Measurements from ENCODE around the gene NSD2.

Gene NSD2

DNA sequence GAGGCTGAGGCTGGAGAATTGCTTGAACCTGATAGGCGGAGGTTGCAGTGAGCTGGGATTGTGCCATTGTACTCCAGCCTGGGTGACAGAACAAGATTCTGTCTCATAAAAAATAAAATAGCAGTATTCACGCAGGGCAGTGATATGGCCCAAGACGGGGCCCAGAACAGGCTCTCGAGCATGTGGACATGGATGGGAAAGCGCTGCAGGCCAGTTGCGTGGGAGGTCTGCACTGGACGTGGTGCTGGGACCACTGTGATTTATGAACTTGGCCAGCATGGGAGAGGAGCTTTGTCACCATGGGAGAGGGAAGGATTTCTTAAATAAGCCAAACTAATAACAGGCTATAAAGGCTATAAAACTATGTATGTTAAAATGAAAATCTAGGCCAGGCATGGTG lies 51.6 kb downstream of the NSD2 start:
- Histone ChIP-seq H3K36me3 (ENCODE audit: control insufficient read depth in 2 of 2, insufficient read depth in 2 of 2, low read length in 2 of 2) (peaks cover 13 to 15% of the 10 kb centered on the region in 2 donors), H3K9me3 (ENCODE audit: control insufficient read depth in 2 of 2, low read length in 2 of 2) (no peaks in the 10 kb centered on the region), H3K27ac (ENCODE audit: low read length) (no peak overlapping the region)

DNA sequence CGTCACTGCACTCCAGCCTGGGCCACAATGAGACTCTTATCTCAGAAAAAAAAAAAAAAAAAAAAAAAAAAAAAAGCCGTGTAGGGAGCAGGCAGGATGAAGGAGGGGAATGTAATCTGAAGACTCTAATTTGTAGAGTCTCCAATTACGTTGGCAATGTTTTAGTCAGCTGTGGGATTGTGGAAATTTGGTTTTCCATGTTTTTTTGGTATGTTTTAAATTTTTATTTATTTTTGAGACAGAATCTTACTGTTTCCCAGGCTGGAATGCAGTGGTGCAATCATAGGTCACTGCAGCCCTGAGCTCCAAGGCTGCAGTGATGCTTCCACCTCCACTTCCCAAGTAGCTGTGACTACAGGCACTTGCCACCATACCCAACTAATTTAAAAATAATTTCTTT lies 56.5 kb downstream of the NSD2 start:
- H3K27me3 ChIP-seq (ENCODE audit: control insufficient read depth in 1 of 2, insufficient read depth in 2 of 2, low read length in 2 of 2) = no peaks in the 10 kb centered on the region

More for the DNA sequence above, 51.6 kb downstream of the NSD2 start:
- Histone ChIP-seq H3K4me3 (ENCODE audit: low read length in 2 of 2) (no peak overlapping the region), H3K4me1 (ENCODE audit: control insufficient read depth, insufficient read depth, low read length) (no peaks in the 10 kb centered on the region), H3K27me3 (ENCODE audit: control insufficient read depth in 1 of 2, insufficient read depth in 2 of 2, low read length in 2 of 2) (no peaks in the 10 kb centered on the region), H3K9ac (ENCODE audit: low read length in 2 of 2) (no peak overlapping the region)

DNA sequence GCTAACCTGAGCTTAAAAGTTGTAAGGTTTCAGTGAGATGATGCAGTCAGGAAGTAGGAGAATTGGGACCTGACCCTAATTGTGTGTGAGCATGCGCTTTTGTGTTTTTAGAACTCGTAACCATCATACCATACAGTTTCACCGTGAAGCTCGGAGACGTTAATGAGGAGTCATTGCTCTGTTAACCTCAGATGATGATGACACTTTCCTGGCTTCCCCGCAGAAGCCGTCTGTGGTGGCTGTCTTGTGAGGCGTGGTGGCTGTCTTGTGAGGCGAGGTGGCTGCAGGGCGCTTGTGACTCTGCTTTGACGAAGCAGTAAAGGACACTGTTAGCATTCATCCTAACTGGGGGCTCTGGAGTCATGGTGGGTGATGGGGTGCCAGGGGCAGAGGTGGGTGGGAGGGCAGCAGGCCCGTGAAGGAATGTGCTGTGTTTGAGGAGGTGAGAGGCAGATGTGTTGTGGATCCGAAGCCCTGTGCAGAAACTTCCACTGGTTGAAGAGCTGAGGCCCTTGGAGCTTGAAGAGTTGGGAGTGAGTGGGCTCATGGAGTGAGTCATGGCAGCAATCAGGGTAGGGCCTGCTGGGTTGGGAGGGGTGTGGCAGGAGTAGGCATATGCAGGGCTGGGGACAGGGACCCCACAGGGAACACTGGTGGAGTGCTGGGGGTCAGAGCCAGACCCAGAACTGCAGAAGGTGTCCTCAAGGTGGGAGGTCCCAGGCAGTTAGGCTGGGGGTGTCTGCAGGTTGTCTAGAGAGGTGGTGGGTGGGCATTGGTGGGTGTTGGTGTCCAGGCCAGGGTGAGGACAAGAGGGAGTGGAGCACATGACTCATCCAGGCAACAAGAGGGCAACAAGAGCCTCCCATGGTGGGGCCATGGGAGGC lies 57.4 kb downstream of the NSD2 start:
- Histone ChIP-seq H3K4me3 (ENCODE audit: low read length in 2 of 2) (no peak overlapping the region), H3K9me3 (ENCODE audit: control insufficient read depth in 2 of 2, low read length in 2 of 2) (no peaks in the 10 kb centered on the region)

More for the DNA sequence above, 56.5 kb downstream of the NSD2 start:
- Histone ChIP-seq H3K4me1 (ENCODE audit: control insufficient read depth, insufficient read depth, low read length) (no peaks in the 10 kb centered on the region), H3K9me3 (ENCODE audit: control insufficient read depth in 2 of 2, low read length in 2 of 2) (no peaks in the 10 kb centered on the region), H3K36me3 (ENCODE audit: control insufficient read depth in 2 of 2, insufficient read depth in 2 of 2, low read length in 2 of 2) (peaks cover 15 to 20% of the 10 kb centered on the region in 2 donors), H3K9ac (ENCODE audit: low read length in 2 of 2) (no peak overlapping the region), H3K27ac (ENCODE audit: low read length) (no peak overlapping the region), H3K4me3 (ENCODE audit: low read length in 2 of 2) (no peak overlapping the region)

DNA sequence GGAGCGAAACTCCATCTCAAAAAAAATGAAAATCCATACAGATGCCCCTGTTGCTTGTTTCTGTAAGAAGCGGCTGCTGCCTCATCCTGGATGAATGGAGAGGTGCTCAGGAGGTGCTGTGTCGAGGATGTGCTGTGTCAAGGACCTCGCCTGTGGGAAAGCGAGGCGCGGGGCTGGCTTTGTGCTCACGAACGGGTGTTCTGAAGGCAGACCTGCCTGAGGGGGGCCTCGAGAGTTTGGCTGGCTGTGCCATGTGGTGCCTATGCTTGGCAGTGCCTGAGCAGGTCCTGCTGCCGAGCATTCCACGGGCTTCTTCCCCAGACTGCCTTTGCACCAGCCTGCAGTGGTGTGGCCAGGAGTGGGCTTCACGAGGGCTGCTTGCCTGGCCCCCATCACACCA lies 61.5 kb downstream of the NSD2 start:
- H3K27me3 ChIP-seq (ENCODE audit: control insufficient read depth in 1 of 2, insufficient read depth in 2 of 2, low read length in 2 of 2) = no peaks in the 10 kb centered on the region
- H3K36me3 ChIP-seq (ENCODE audit: control insufficient read depth in 2 of 2, insufficient read depth in 2 of 2, low read length in 2 of 2) = peaks cover 23 to 32% of the 10 kb centered on the region in 2 donors
- H3K27ac ChIP-seq (ENCODE audit: low read length) = no peak overlapping the region
- H3K9me3 ChIP-seq (ENCODE audit: control insufficient read depth in 2 of 2, low read length in 2 of 2) = no peaks in the 10 kb centered on the region
- H3K9ac ChIP-seq (ENCODE audit: low read length in 2 of 2) = no peak overlapping the region
- H3K4me1 ChIP-seq (ENCODE audit: control insufficient read depth, insufficient read depth, low read length) = no peaks in the 10 kb centered on the region
- H3K4me3 ChIP-seq (ENCODE audit: low read length in 2 of 2) = no peak overlapping the region

More for the DNA sequence above, 57.4 kb downstream of the NSD2 start:
- H3K9ac ChIP-seq (ENCODE audit: low read length in 2 of 2) = no peak overlapping the region
- H3K27ac ChIP-seq (ENCODE audit: low read length) = no peak overlapping the region
- H3K4me1 ChIP-seq (ENCODE audit: control insufficient read depth, insufficient read depth, low read length) = no peaks in the 10 kb centered on the region
- peaks cover 17 to 22% of the 10 kb centered on the region in 2 donors for H3K36me3 ChIP-seq (ENCODE audit: control insufficient read depth in 2 of 2, insufficient read depth in 2 of 2, low read length in 2 of 2)
- H3K27me3 ChIP-seq (ENCODE audit: control insufficient read depth in 1 of 2, insufficient read depth in 2 of 2, low read length in 2 of 2) = no peaks in the 10 kb centered on the region

DNA sequence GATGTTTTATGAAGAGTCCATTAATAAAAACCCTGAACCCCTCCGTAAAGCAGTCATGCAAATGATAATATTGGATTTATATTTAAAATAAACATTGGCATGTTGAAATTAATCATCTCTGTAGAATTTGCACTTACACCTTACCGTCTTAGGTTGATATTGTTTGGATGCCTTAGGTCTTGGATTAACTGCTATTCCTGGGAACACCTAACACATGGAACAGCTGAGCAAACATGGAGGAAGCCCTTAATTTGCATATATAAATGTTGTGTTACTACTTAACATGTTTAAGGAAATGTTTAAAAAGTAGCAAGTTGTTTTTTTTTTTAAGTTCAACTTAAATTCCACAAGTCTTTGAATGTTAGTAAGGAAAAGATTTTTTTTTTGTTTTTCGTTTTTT lies 62.5 kb downstream of the NSD2 start:
- no peak overlapping the region for H3K9ac ChIP-seq (ENCODE audit: low read length in 2 of 2)

DNA sequence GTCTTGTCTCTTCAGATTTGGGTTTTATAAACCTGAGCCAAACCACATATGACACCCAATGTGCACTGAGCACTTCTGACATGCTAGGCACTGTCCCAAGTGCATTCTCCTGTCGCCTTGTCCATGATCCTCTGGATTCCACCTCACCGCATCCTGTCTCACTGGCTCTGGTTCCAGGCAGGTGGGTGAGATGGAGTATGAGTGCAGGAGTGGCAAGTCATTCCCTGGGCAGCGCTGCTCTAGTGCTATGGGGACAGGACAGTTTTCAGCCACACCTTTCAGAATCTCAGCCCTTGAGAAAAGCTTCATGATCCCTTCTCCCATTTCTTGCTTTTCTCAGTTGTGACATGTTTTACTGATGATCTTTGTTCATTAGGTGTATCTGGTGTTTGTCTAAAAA lies 66.4 kb downstream of the NSD2 start:
- no peak overlapping the region for H3K9ac ChIP-seq (ENCODE audit: low read length in 2 of 2)

More for the DNA sequence above, 62.5 kb downstream of the NSD2 start:
- Histone ChIP-seq H3K9me3 (ENCODE audit: control insufficient read depth in 2 of 2, low read length in 2 of 2) (no peaks in the 10 kb centered on the region), H3K27me3 (ENCODE audit: control insufficient read depth in 1 of 2, insufficient read depth in 2 of 2, low read length in 2 of 2) (no peaks in the 10 kb centered on the region), H3K4me1 (ENCODE audit: control insufficient read depth, insufficient read depth, low read length) (no peaks in the 10 kb centered on the region), H3K4me3 (ENCODE audit: low read length in 2 of 2) (no peak overlapping the region), H3K27ac (ENCODE audit: low read length) (no peak overlapping the region), H3K36me3 (ENCODE audit: control insufficient read depth in 2 of 2, insufficient read depth in 2 of 2, low read length in 2 of 2) (peaks cover 23 to 31% of the 10 kb centered on the region in 2 donors)

DNA sequence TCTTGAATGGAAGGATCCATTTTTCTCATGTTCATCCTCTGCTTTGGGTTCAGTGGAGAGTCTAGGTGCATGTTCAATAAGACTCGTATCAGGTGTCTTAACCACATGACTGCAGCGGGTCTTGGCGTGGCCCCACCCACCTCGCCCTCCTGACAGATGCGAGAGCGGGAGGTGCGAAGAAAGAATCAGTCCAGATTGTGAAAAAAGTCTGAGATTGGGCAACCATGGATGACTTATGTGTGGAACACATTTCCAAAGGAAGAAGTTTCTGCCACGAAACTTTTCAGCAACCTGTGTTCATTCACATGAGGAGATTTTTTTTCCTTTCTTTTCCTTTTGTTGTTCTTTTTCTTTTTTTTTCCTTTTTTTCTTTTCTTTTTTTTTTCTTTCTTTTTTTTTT lies 66.8 kb downstream of the NSD2 start:
- no peaks in the 10 kb centered on the region for H3K9me3 ChIP-seq (ENCODE audit: control insufficient read depth in 2 of 2, low read length in 2 of 2)
- no peak overlapping the region for H3K9ac ChIP-seq (ENCODE audit: low read length in 2 of 2)
- H3K27ac ChIP-seq (ENCODE audit: low read length) = no peak overlapping the region
- no peaks in the 10 kb centered on the region for H3K4me1 ChIP-seq (ENCODE audit: control insufficient read depth, insufficient read depth, low read length)
- H3K4me3 ChIP-seq (ENCODE audit: low read length in 2 of 2) = no peak overlapping the region
- no peaks in the 10 kb centered on the region for H3K27me3 ChIP-seq (ENCODE audit: control insufficient read depth in 1 of 2, insufficient read depth in 2 of 2, low read length in 2 of 2)
- H3K36me3 ChIP-seq (ENCODE audit: control insufficient read depth in 2 of 2, insufficient read depth in 2 of 2, low read length in 2 of 2) = peaks cover 24 to 31% of the 10 kb centered on the region in 2 donors

More for the DNA sequence above, 66.4 kb downstream of the NSD2 start:
- H3K27me3 ChIP-seq (ENCODE audit: control insufficient read depth in 1 of 2, insufficient read depth in 2 of 2, low read length in 2 of 2) = no peaks in the 10 kb centered on the region
- peaks cover 27 to 33% of the 10 kb centered on the region in 2 donors for H3K36me3 ChIP-seq (ENCODE audit: control insufficient read depth in 2 of 2, insufficient read depth in 2 of 2, low read length in 2 of 2)
- H3K4me1 ChIP-seq (ENCODE audit: control insufficient read depth, insufficient read depth, low read length) = no peaks in the 10 kb centered on the region
- H3K27ac ChIP-seq (ENCODE audit: low read length) = no peak overlapping the region
- no peaks in the 10 kb centered on the region for H3K9me3 ChIP-seq (ENCODE audit: control insufficient read depth in 2 of 2, low read length in 2 of 2)
- no peak overlapping the region for H3K4me3 ChIP-seq (ENCODE audit: low read length in 2 of 2)

DNA sequence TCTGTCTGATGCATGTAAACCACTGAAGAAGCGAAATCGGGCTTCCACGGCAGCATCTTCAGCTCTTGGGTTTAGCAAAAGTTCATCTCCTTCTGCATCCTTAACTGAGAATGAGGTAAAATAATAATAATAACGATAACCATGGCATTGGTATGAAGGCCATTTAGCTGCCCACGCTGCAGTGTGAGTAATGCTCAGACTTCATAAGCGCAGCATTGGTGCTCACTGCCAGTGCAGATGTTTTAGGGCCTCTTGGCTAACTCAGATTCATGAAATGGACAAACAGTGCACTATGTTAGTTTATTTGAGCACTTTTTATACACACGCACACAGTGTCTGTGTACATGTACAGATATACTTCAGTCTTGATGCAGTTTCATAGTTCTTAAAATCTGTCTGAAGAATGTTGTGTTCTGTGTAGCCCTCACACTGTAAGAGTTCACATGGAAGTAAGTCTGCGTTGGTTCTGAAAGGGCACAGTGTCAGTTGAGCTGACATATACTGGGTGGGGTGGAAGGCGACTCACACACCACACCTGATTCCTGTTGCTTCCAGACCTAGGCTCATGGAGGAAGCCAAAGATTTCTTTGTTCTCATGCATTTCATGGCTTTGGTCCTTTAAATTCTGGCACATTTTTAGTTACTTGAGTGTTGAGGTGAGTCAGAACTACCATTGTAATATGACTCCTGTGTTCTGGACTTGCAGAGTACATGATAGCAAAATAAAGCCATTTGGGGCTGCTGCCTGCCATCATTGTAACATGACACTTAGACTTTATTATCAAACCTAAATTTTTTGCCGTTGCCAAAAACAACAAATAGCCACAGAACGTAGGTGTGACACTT lies 68.7 kb downstream of the NSD2 start:
- H3K9me3 ChIP-seq (ENCODE audit: control insufficient read depth in 2 of 2, low read length in 2 of 2) = no peaks in the 10 kb centered on the region
- peaks cover 25 to 33% of the 10 kb centered on the region in 2 donors for H3K36me3 ChIP-seq (ENCODE audit: control insufficient read depth in 2 of 2, insufficient read depth in 2 of 2, low read length in 2 of 2)
- no peaks in the 10 kb centered on the region for H3K27me3 ChIP-seq (ENCODE audit: control insufficient read depth in 1 of 2, insufficient read depth in 2 of 2, low read length in 2 of 2)
- no peak overlapping the region for H3K27ac ChIP-seq (ENCODE audit: low read length)
- no peak overlapping the region for H3K9ac ChIP-seq (ENCODE audit: low read length in 2 of 2)
- H3K4me1 ChIP-seq (ENCODE audit: control insufficient read depth, insufficient read depth, low read length) = no peaks in the 10 kb centered on the region
- no peak overlapping the region for H3K4me3 ChIP-seq (ENCODE audit: low read length in 2 of 2)

DNA sequence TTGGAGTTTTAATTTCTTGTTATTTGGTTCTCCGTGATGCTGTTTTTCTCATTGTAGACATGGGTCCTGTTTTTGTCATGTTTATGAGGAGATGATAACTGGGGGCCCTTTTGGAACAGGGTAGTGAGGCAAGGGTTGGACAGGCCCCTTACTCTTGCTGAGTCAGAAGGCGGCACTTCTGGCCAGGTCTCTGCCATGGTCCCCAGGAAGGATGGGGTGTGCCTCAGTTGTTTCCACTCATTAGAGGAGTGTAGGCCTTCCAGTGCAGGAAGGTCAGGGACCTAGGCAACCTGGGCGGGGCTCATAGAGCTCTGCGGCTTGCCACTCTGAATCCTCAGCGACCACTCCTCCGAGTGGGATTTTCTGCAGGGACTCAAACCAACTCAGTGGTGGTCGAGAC lies 69.4 kb downstream of the NSD2 start:
- peaks cover 21 to 29% of the 10 kb centered on the region in 2 donors for H3K36me3 ChIP-seq (ENCODE audit: control insufficient read depth in 2 of 2, insufficient read depth in 2 of 2, low read length in 2 of 2)
- H3K9me3 ChIP-seq (ENCODE audit: control insufficient read depth in 2 of 2, low read length in 2 of 2) = no peaks in the 10 kb centered on the region
- no peaks in the 10 kb centered on the region for H3K27me3 ChIP-seq (ENCODE audit: control insufficient read depth in 1 of 2, insufficient read depth in 2 of 2, low read length in 2 of 2)
- no peak overlapping the region for H3K4me3 ChIP-seq (ENCODE audit: low read length in 2 of 2)
- no peak overlapping the region for H3K27ac ChIP-seq (ENCODE audit: low read length)
- H3K4me1 ChIP-seq (ENCODE audit: control insufficient read depth, insufficient read depth, low read length) = no peaks in the 10 kb centered on the region
- H3K9ac ChIP-seq (ENCODE audit: low read length in 2 of 2) = no peak overlapping the region

DNA sequence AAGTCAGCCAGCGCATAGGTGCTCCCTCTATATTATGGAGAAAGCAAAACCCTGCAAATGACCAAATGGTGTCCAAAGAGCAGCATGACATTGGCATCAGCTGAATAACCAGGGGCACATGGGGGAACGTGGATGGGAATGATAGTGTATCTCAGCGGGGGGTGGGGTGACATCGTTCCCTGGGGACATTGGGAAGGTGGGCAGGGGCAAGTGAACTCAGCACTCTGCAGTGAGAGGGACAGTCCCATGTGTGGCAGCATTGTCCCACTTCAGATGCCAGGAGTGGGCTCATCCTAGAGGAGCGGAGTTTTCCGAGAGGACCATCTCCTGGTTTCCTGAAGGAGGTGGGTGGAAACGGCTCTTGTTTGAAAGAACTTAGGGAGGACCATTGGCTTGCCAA lies 72.7 kb downstream of the NSD2 start:
- Histone ChIP-seq H3K9ac (ENCODE audit: low read length in 2 of 2) (no peak overlapping the region), H3K9me3 (ENCODE audit: control insufficient read depth in 2 of 2, low read length in 2 of 2) (no peaks in the 10 kb centered on the region), H3K27ac (ENCODE audit: low read length) (no peak overlapping the region), H3K4me3 (ENCODE audit: low read length in 2 of 2) (no peak overlapping the region), H3K27me3 (ENCODE audit: control insufficient read depth in 1 of 2, insufficient read depth in 2 of 2, low read length in 2 of 2) (no peaks in the 10 kb centered on the region), H3K36me3 (ENCODE audit: control insufficient read depth in 2 of 2, insufficient read depth in 2 of 2, low read length in 2 of 2) (peaks cover 17 to 22% of the 10 kb centered on the region in 2 donors), H3K4me1 (ENCODE audit: control insufficient read depth, insufficient read depth, low read length) (no peaks in the 10 kb centered on the region)
